HCT116 (cell line): ENCODE results near the gene TAGLN3. TPM values are rescaled to one million over a fixed set of nuclear protein-coding genes. Genes with fewer than 3 reads are reported as not detected.

Experiments used
- ATAC-seq: fragments of 200-7000 bp; cut with Tn5 transposase; 2 replicates; pipeline ENCODE4 v1.9.1; 2020; ENCODE audit warnings: mild to moderate bottlenecking, moderate library complexity
- BruUV-seq: library from RNA; stranded (reverse); fragments of 400-500 nt; replicated peaks from 2 replicates; lab custom pipeline; 2021; lab: Mats Ljungman, UMichigan
- CTCF ChIA-PET: fragments of 300-600 bp; sonication (Branson Sonifier 250); formaldehyde crosslinking; loops from one replicate; lab custom pipeline; 2021; ENCODE audit warnings: antibody characterized with exemption; lab: Charles Lee
- POLR2A ChIA-PET: fragments of 300-600, 350-600 bp; sonication (Branson Sonifier 250); formaldehyde crosslinking; loops from one replicate; lab custom pipeline; 2021; ENCODE audit warnings: antibody characterized with exemption; lab: Charles Lee
- RAD21 ChIA-PET, 2 experiments: fragments of 300-600 bp; sonication (Branson Sonifier 250); formaldehyde crosslinking; loops; one replicate each; lab custom pipeline; 2023; ENCODE audit warnings: low total read pairs in 2 of 2; ENCODE audit not compliant: uncharacterized antibody in 2 of 2, unreplicated experiment in 2 of 2, low non-redundant PET in 1 of 2; lab: Charles Lee
- DNase-seq: peaks from one replicate; pipeline ENCODE4 v3.0.0-alpha.2; 2010; ENCODE audit warnings: low read depth, low spot score
- H2AFZ ChIP-seq: fragments of 200-600 bp; shearing (Covaris generic), sonication (generic); 2 replicates; pipeline ENCODE4 v1.6.1; 2017; ENCODE audit warnings: low read depth, mixed run types, mixed read lengths, antibody characterized with exemption, low read length; ENCODE audit not compliant: poor library complexity, severe bottlenecking
- H3K27ac ChIP-seq: 2 replicates; pipeline ENCODE4 v1.5.1; 2012; ENCODE audit warnings: low read depth, low read length
- H3K27me3 ChIP-seq: fragments of 200-600 bp; sonication (generic); 2 replicates; pipeline ENCODE4 v1.6.1; 2016; ENCODE audit warnings: mixed run types, low read length, mixed read lengths; ENCODE audit not compliant: insufficient read depth
- H3K36me3 ChIP-seq, 2 experiments: fragments of 200-500 bp in 1 of 2; fragments of 200-600 bp in 1 of 2; sonication (Bioruptor generic) in 1 of 2; sonication (generic) in 1 of 2; 2 replicates each; pipeline versions ENCODE4 v1.5.1 to v1.6.1; 2014 to 2016; ENCODE audit warnings: low read length in 2 of 2, inconsistent platforms in 1 of 2, mixed read lengths in 1 of 2, mixed run types in 1 of 2; ENCODE audit not compliant: insufficient read depth in 2 of 2, control insufficient read depth in 1 of 2
- H3K4me1 ChIP-seq, 2 experiments: fragments of 200-600 bp in 1 of 2; sonication (generic) in 1 of 2; 2 replicates each; pipeline versions ENCODE4 v1.5.1 to v1.6.1; 2012 to 2017; ENCODE audit warnings: low read length in 2 of 2, inconsistent platforms in 1 of 2, mild to moderate bottlenecking in 1 of 2, mixed read lengths in 1 of 2, mixed run types in 1 of 2, moderate library complexity in 1 of 2; ENCODE audit not compliant: insufficient read depth in 2 of 2, control insufficient read depth in 1 of 2
- H3K4me2 ChIP-seq: fragments of 200-600 bp; sonication (generic); 2 replicates; pipeline ENCODE4 v1.6.1; 2017; ENCODE audit warnings: mixed run types, low read length, mixed read lengths
- H3K4me3 ChIP-seq, 2 experiments: fragments of 200-600 bp in 1 of 2; sonication (generic) in 1 of 2; replicated peaks in 1 of 2; 2 replicates each; pipeline ENCODE4 v1.5.1; 2011 to 2016; ENCODE audit warnings: low read length in 2 of 2, control low read depth in 1 of 2, low read depth in 1 of 2, mild to moderate bottlenecking in 1 of 2, mixed read lengths in 1 of 2, mixed run types in 1 of 2
- H3K79me2 ChIP-seq: fragments of 200-600 bp; sonication (generic); 2 replicates; pipeline ENCODE4 v1.6.1; 2017; ENCODE audit warnings: mild to moderate bottlenecking, mixed run types, low read length, moderate library complexity, mixed read lengths; ENCODE audit not compliant: insufficient read depth
- H3K9ac ChIP-seq: fragments of 200-600 bp; sonication (generic); 2 replicates; pipeline ENCODE4 v1.6.1; 2016; ENCODE audit warnings: low read length, mixed read lengths
- H3K9me2 ChIP-seq: fragments of 200-600 bp; sonication (generic), shearing (Covaris generic); 2 replicates; pipeline ENCODE4 v1.6.1; 2017; ENCODE audit warnings: mixed run types, mild to moderate bottlenecking, moderate library complexity; ENCODE audit not compliant: insufficient read depth
- H3K9me3 ChIP-seq, 2 experiments: fragments of 200-500 bp in 1 of 2; fragments of 200-600 bp in 1 of 2; sonication (Bioruptor generic) in 1 of 2; sonication (generic) in 1 of 2; 2 replicates each; pipeline ENCODE4 v1.6.1; 2014 to 2017; ENCODE audit warnings: low read length in 2 of 2, mixed read lengths in 2 of 2, inconsistent platforms in 1 of 2, low read depth in 1 of 2, mild to moderate bottlenecking in 1 of 2, mixed run types in 1 of 2, moderate library complexity in 1 of 2; ENCODE audit not compliant: control insufficient read depth in 1 of 2, insufficient read depth in 1 of 2
- H4K20me1 ChIP-seq: fragments of 200-600 bp; sonication (generic), shearing (Covaris generic); 2 replicates; pipeline ENCODE4 v1.6.1; 2017; ENCODE audit warnings: mixed run types, mild to moderate bottlenecking, moderate library complexity; ENCODE audit not compliant: insufficient read depth
- CBX3 ChIP-seq: IDR thresholded peaks from 2 replicates; pipeline ENCODE4 v1.6.1; 2012; ENCODE audit warnings: low read depth
- RAD21 ChIP-seq: IDR thresholded peaks from 2 replicates; pipeline ENCODE4 v1.6.1; 2012; ENCODE audit warnings: low read depth, mild to moderate bottlenecking
- SIN3A ChIP-seq: IDR thresholded peaks from 2 replicates; pipeline ENCODE4 v1.6.1; 2012; ENCODE audit warnings: low read depth
- SP1 ChIP-seq: IDR thresholded peaks from 2 replicates; pipeline ENCODE4 v1.6.1; 2012; ENCODE audit warnings: low read depth
- TCF7L2 ChIP-seq: IDR thresholded peaks from 2 replicates; pipeline ENCODE4 v1.7.0; 2011; ENCODE audit warnings: borderline replicate concordance, inconsistent platforms; ENCODE audit not compliant: insufficient read depth, insufficient read length; ENCODE audit errors: extremely low read depth
- ZNF274 ChIP-seq: fragments of 200-500 bp; sonication (Bioruptor generic); IDR thresholded peaks from 2 replicates; pipeline ENCODE4 v1.6.1; 2014; ENCODE audit warnings: mild to moderate bottlenecking, low read depth, low read length, inconsistent platforms
- intact Hi-C: fragments of 100-400 bp; cut with micrococcal nuclease; formaldehyde crosslinking; loops from 2 replicates; pipeline ENCODE4 v1.10.0; 2022
- total RNA-seq: library from RNA; stranded (reverse); gene quantifications from one replicate; pipeline ENCODE4 v1.2.1, GENCODE V29; 2021; ENCODE audit not compliant: unreplicated experiment
- TF ChIP-seq, protein P1 (sequence below): IDR thresholded peaks from 2 replicates; pipeline ENCODE4 v1.6.1; 2011; ENCODE audit warnings: mild to moderate bottlenecking, low read length, moderate library complexity; ENCODE audit not compliant: insufficient replicate concordance; ENCODE audit errors: extremely low read depth
- TF ChIP-seq, protein P2 (sequence below): IDR thresholded peaks from 2 replicates; pipeline ENCODE4 v1.6.1; 2012

TAGLN3 gene
- total RNA-seq, 1 experiment from 2014 or later, result 0.64 TPM

DNA sequence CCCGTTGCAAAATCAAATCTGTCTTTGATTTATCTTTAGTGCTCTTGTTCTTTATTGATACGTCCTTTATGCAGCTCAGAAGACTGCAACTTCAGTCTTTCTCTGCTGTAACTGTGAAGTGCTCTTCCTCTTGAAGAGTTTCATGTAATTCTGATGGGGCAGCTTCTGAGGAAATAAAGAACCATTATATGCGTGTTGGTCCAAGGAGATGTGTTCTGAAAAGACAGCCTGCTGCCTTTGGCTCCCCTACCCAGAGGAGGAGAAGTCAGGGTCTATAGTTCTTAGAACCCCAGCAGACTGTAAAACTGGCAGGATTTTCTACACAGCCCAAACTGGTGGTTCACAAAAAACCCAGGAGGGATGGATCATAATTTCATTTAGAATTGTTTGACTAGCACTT, 42.3 kb upstream of the TAGLN3 start:
- Histone ChIP-seq H3K36me3 (peaks cover 18 to 44% of the 10 kb centered on the region in 2 experiments; a peak in 2 of 4 replicates), H2AFZ (no peak overlapping the region)

More for the DNA sequence above, 42.3 kb upstream of the TAGLN3 start:
- no peaks in the 10 kb centered on the region for H4K20me1 ChIP-seq
- no peaks in the 10 kb centered on the region for H3K27me3 ChIP-seq
- H3K9me3 ChIP-seq, result no peaks in the 10 kb centered on the region
- intact Hi-C loops, result no loop called here
- ATAC-seq, result no peak
- no peak overlapping the region for H3K4me3 ChIP-seq
- TSS peak; percentile 96 for BruUV-seq
- peak overlapping the region; percentile 85 for H3K27ac ChIP-seq
- no peak for DNase-seq
- H3K79me2 ChIP-seq, result no peaks in the 10 kb centered on the region
- POLR2A ChIA-PET, result interaction anchor here (0.8 to 2.2 kb wide), 2 partner anchors 21 to 22 kb away, joined by 3 to 7 read pairs; partner anchors contain the start of gene ABHD10
- H3K9me2 ChIP-seq, result no peaks in the 10 kb centered on the region
- TF ChIP-seq ZNF274 (no peak), SIN3A (no peak), SP1 (no peak), RAD21 (no peak), CBX3 (no peak), TCF7L2 (no peak)
- TF ChIP-seq, protein P1, sequence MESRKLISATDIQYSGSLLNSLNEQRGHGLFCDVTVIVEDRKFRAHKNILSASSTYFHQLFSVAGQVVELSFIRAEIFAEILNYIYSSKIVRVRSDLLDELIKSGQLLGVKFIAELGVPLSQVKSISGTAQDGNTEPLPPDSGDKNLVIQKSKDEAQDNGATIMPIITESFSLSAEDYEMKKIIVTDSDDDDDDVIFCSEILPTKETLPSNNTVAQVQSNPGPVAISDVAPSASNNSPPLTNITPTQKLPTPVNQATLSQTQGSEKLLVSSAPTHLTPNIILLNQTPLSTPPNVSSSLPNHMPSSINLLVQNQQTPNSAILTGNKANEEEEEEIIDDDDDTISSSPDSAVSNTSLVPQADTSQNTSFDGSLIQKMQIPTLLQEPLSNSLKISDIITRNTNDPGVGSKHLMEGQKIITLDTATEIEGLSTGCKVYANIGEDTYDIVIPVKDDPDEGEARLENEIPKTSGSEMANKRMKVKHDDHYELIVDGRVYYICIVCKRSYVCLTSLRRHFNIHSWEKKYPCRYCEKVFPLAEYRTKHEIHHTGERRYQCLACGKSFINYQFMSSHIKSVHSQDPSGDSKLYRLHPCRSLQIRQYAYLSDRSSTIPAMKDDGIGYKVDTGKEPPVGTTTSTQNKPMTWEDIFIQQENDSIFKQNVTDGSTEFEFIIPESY, result no peak
- TF ChIP-seq, protein P2, sequence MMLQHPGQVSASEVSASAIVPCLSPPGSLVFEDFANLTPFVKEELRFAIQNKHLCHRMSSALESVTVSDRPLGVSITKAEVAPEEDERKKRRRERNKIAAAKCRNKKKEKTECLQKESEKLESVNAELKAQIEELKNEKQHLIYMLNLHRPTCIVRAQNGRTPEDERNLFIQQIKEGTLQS, result no peak
- 0 out of 2 replicates have a peak overlapping the region, but pooled peaks have one; percentile 2 for H3K4me2 ChIP-seq
- peak overlapping the region; percentile 13; the same call in 1 of the 2 replicates for H3K9ac ChIP-seq
- CTCF ChIA-PET, result interaction anchor here (0.7 to 3.5 kb wide), 3 partner anchors 11 to 22 kb away, joined by 3 to 19 read pairs (median 4); partner anchors contain the start of gene ABHD10
- RAD21 ChIA-PET, result no interaction called here
- H3K4me1 ChIP-seq, result peaks cover 30 to 31% of the 10 kb centered on the region in 2 experiments
